ENCODE measurements around the gene CDC45. TPM values are rescaled to one million over a fixed set of nuclear protein-coding genes. Genes with fewer than 3 reads are reported as not detected.
"Not testable (repeated sequence)": the region's sequence is repeated elsewhere in the genome, so short reads cannot be mapped to it uniquely, and the experiment has no call there.

CDC45 gene
- total RNA-seq, 1 donor from 2014 or later = 3.7 TPM

GRCh38 chr22:19440411-19441195, 39.1 kb upstream of the CDC45 start:
- no peak overlapping the region for H3K4me3 Mint-ChIP-seq (ENCODE audit: unreplicated experiment)
- no peak overlapping the region for H3K27ac Mint-ChIP-seq (ENCODE audit: unreplicated experiment)
- TF ChIP-seq, protein P1, sequence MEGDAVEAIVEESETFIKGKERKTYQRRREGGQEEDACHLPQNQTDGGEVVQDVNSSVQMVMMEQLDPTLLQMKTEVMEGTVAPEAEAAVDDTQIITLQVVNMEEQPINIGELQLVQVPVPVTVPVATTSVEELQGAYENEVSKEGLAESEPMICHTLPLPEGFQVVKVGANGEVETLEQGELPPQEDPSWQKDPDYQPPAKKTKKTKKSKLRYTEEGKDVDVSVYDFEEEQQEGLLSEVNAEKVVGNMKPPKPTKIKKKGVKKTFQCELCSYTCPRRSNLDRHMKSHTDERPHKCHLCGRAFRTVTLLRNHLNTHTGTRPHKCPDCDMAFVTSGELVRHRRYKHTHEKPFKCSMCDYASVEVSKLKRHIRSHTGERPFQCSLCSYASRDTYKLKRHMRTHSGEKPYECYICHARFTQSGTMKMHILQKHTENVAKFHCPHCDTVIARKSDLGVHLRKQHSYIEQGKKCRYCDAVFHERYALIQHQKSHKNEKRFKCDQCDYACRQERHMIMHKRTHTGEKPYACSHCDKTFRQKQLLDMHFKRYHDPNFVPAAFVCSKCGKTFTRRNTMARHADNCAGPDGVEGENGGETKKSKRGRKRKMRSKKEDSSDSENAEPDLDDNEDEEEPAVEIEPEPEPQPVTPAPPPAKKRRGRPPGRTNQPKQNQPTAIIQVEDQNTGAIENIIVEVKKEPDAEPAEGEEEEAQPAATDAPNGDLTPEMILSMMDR (IDR thresholded peaks at IDR 0.05) = no peak
- peaks cover 16% of the 10 kb centered on the region for H3K36me3 Mint-ChIP-seq (ENCODE audit: unreplicated experiment)
- no peak for DNase-seq (ENCODE audit: extremely low spot score, unreplicated experiment)
- no peaks in the 10 kb centered on the region for H3K27me3 Mint-ChIP-seq (ENCODE audit: unreplicated experiment)
- H3K9me3 Mint-ChIP-seq (ENCODE audit: unreplicated experiment) = no peaks in the 10 kb centered on the region
- peaks cover 6% of the 10 kb centered on the region for H3K4me1 Mint-ChIP-seq (ENCODE audit: unreplicated experiment)

DNA sequence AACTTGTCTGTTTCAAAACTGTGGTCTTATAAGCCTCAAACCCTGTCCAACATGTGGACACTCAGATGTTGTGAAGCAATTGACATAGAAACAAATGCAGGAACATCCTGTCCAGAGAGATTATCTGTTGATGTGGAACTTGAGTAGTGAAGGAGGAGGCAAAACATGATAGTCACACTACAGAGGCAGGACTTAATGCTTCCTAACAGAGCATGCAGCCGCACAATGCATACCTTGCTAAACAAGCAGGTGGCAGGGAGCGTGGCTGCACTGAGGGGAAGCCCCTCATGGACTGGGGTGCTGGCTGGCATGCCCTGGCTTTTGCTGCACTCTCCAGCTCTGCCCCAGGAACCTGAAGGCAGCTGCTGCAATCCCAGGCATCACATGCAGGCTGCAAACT, 37.6 kb upstream of the CDC45 start:
- no peak for DNase-seq (ENCODE audit: extremely low spot score, unreplicated experiment)
- H3K4me1 Mint-ChIP-seq (ENCODE audit: unreplicated experiment) = peaks cover 17% of the 10 kb centered on the region
- no peaks in the 10 kb centered on the region for H3K9me3 Mint-ChIP-seq (ENCODE audit: unreplicated experiment)
- H3K27me3 Mint-ChIP-seq (ENCODE audit: unreplicated experiment) = no peaks in the 10 kb centered on the region
- TF ChIP-seq, protein P1 (IDR thresholded peaks at IDR 0.05) = no peak
- peaks cover 12% of the 10 kb centered on the region for H3K36me3 Mint-ChIP-seq (ENCODE audit: unreplicated experiment)
- H3K4me3 Mint-ChIP-seq (ENCODE audit: unreplicated experiment) = no peak overlapping the region
- H3K27ac Mint-ChIP-seq (ENCODE audit: unreplicated experiment) = no peak overlapping the region

DNA sequence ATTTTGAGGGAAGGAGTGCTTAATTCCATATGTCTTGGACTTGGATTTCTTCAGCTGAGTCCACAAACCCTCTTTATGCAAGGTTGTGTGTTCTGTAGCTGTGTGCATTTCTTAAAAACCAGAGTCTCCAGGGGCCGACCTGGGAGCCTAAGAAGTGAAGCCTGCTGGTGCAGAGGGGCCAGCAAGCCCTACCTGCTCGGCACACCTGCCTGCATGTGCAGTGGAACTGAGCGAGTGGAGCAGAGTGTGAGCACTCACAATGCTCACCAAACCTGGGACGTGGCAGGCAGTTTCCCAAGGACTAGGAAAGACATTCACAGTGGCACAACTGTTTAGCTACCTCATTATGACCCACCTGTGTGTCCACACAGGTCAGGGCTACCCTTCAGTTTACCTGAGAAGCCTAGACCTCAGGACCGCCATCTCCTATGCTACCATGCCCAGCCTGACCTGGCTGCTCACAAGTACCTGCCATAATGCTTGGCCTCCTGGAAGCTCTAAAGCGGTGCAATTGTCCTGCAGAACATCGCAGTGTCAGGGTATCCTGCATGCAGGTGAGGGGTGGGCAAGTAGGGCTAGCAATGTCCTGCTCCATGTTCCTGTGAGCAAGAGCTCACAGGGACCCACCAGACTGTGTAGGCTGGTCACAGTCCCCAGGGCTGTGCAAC, 36.0 kb upstream of the CDC45 start:
- TF ChIP-seq, protein P1 (IDR thresholded peaks at IDR 0.05) = no peak
- H3K36me3 Mint-ChIP-seq (ENCODE audit: unreplicated experiment) = peaks cover 12% of the 10 kb centered on the region

DNA sequence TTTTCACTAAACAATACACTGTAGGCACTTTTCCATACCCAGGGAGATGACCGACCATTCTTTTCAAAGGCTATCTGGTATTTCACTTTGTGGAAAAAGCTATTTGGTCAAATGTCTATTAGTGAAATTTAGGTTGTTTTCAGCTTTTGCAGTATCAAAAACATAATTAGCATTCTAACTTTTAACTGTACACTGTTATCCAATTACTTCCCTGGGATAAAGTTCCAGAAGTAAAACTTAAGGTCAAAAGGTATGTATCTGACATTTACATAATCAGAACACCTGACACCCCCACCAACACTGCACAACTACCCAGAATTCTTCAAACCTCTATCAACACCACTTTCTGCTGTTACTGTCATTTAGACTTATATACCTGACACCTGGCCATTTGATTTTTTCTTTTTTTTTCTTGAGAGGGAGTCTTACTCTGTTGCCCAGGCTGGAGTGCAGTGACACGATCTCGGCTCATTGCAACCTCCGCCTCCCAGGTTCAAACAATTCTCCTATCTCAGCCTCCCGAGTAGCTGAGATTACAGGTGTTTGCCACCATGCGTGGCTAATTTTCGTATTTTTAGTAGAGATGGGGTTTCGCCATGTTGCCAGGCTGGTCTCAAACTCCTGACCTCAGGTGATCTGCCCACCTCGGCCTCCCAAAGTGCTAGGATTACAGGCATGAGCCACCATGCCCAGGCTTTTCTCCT, 34.3 kb upstream of the CDC45 start:
- not testable (repeated sequence) for H3K4me3 Mint-ChIP-seq (ENCODE audit: unreplicated experiment); H3K27me3 Mint-ChIP-seq (ENCODE audit: unreplicated experiment); DNase-seq (ENCODE audit: extremely low spot score, unreplicated experiment); H3K27ac Mint-ChIP-seq (ENCODE audit: unreplicated experiment); H3K9me3 Mint-ChIP-seq (ENCODE audit: unreplicated experiment)
- peaks cover 26% of the 10 kb centered on the region for H3K4me1 Mint-ChIP-seq (ENCODE audit: unreplicated experiment)
- peaks cover 18% of the 10 kb centered on the region for H3K36me3 Mint-ChIP-seq (ENCODE audit: unreplicated experiment)

More for the DNA sequence above, 36.0 kb upstream of the CDC45 start:
- no peaks in the 10 kb centered on the region for H3K27me3 Mint-ChIP-seq (ENCODE audit: unreplicated experiment)
- H3K27ac Mint-ChIP-seq (ENCODE audit: unreplicated experiment) = no peak overlapping the region
- H3K4me3 Mint-ChIP-seq (ENCODE audit: unreplicated experiment) = no peak overlapping the region
- no peaks in the 10 kb centered on the region for H3K9me3 Mint-ChIP-seq (ENCODE audit: unreplicated experiment)
- peaks cover 25% of the 10 kb centered on the region for H3K4me1 Mint-ChIP-seq (ENCODE audit: unreplicated experiment)
- DNase-seq (ENCODE audit: extremely low spot score, unreplicated experiment) = no peak

DNA sequence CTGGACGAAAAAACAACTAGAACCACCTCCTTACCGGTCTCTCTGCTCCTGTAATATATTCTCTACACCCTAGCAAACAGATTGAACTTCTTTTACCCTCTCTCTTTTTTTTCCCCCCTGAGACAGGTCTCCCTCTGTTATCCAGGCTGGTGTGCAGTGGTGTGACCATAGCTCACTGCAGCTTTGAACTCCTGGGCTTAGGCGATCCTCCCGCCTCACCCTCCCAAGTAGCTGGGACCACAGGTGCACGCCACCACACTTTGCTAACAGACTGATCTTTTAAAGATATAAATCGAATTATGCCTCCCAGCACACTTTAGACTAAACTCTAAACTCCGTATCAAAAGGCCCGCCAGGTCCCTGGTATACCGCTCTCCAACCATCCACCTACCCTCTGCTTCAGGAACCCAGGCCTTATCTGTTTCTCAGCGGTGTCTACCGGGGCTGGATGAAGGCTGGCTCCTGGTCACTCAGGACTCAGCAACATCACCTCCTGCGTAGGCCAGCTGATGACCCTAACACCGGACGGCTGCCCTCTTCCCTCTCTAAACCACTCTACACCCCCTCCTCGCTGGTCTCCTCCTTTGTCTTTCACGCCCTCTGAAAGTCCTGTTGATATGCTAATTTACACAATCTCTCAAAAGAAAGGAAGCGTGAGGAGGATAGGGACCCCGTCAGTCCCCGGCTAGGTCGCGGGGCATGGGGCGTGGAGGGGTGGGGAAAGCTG, 33.0 kb upstream of the CDC45 start:
- Mint-ChIP-seq H3K27me3 (ENCODE audit: unreplicated experiment) (no peaks in the 10 kb centered on the region), H3K9me3 (ENCODE audit: unreplicated experiment) (no peaks in the 10 kb centered on the region), H3K4me1 (ENCODE audit: unreplicated experiment) (peaks cover 26% of the 10 kb centered on the region), H3K36me3 (ENCODE audit: unreplicated experiment) (peaks cover 23% of the 10 kb centered on the region), H3K27ac (ENCODE audit: unreplicated experiment) (peak overlapping the region; percentile 84), H3K4me3 (ENCODE audit: unreplicated experiment) (peak overlapping the region; percentile 96)
- TF ChIP-seq, protein P1 (IDR thresholded peaks at IDR 0.05) = no peak
- DNase-seq (ENCODE audit: extremely low spot score, unreplicated experiment) = no peak

Data from osteocyte (in vitro differentiated cells).